ENCODE results near the gene COL23A1.

GRCh38 chr5:178466342-178466741, 123.9 kb downstream of the COL23A1 start:
- TF ChIP-seq POLR2A (IDR thresholded peaks at IDR 0.05; ENCODE audit: low read depth) (no peak), CTCF (IDR thresholded peaks at IDR 0.05) (no peak), EP300 (IDR thresholded peaks at IDR 0.05) (no peak)
